HG02884 (cell line): ENCODE results near the gene SRCAP.
"Not testable (repeated sequence)": the region's sequence is repeated elsewhere in the genome, so short reads cannot be mapped to it uniquely, and the experiment has no call there.

Experiments
- ATAC-seq: cut with Tn5 transposase; IDR thresholded peaks from one replicate; pipeline ENCODE4 v1.9.1; 2021; ENCODE audit warnings: mild to moderate bottlenecking, moderate library complexity; ENCODE audit not compliant: unreplicated experiment

Gene SRCAP

GRCh38 chr16:30663820-30664219 lies 35.2 kb upstream of the SRCAP start:
- no peak for ATAC-seq

- ATAC-seq = no peak
These were observed 34.3 kb upstream of the SRCAP start for GRCh38 chr16:30664616-30665109.

- no peak for ATAC-seq
These were observed 33.7 kb upstream of the SRCAP start for GRCh38 chr16:30665155-30665829.

- no peak for ATAC-seq
These were observed 33.2 kb upstream of the SRCAP start for GRCh38 chr16:30665830-30666190.

GRCh38 chr16:30666681-30667080 lies 32.3 kb upstream of the SRCAP start:
- no peak for ATAC-seq

GRCh38 chr16:30667361-30667905 lies 31.5 kb upstream of the SRCAP start:
- no peak for ATAC-seq

- no peak for ATAC-seq
These were observed 30.6 kb upstream of the SRCAP start for GRCh38 chr16:30668393-30668792.

- no peak for ATAC-seq
These were observed 29.7 kb upstream of the SRCAP start for GRCh38 chr16:30669026-30669902.

GRCh38 chr16:30669903-30670824 lies 28.8 kb upstream of the SRCAP start:
- no peak for ATAC-seq

- no peak for ATAC-seq
These were observed 23.8 kb upstream of the SRCAP start for GRCh38 chr16:30675143-30675542.

- no peak for ATAC-seq
These were observed 20.9 kb upstream of the SRCAP start for GRCh38 chr16:30677931-30678585.

GRCh38 chr16:30678586-30678970 lies 20.4 kb upstream of the SRCAP start:
- ATAC-seq = no peak

GRCh38 chr16:30680326-30680725 lies 18.6 kb upstream of the SRCAP start:
- no peak for ATAC-seq

GRCh38 chr16:30688701-30689100 lies 10.3 kb upstream of the SRCAP start:
- ATAC-seq = no peak

- ATAC-seq = no peak
These were observed 7.1 kb upstream of the SRCAP start for GRCh38 chr16:30691907-30692306.

- no peak for ATAC-seq
These were observed 6.4 kb upstream of the SRCAP start for GRCh38 chr16:30692396-30693064.

GRCh38 chr16:30694926-30695693 lies 3.9 kb upstream of the SRCAP start:
- no peak for ATAC-seq

GRCh38 chr16:30696646-30697045 lies 2.3 kb upstream of the SRCAP start:
- not testable (repeated sequence) for ATAC-seq
